Urinary bladder (tissue), 4 donors: ENCODE data around the gene DEPDC4. TPM values are rescaled to one million over a fixed set of nuclear protein-coding genes. Genes with fewer than 3 reads are reported as not detected.

ENCODE experiments used
- DNase-seq: peaks from one replicate; pipeline ENCODE4 v3.0.0-alpha.2; 2015; ENCODE audit errors: extremely low spot score
- H3K27ac ChIP-seq: one replicate; pipeline ENCODE4 v1.5.1; 2013; ENCODE audit warnings: low read depth, mild to moderate bottlenecking, moderate library complexity
- H3K36me3 ChIP-seq: one replicate; pipeline ENCODE4 v1.6.1; 2013; ENCODE audit warnings: mild to moderate bottlenecking, moderate library complexity; ENCODE audit not compliant: insufficient read depth
- H3K4me1 ChIP-seq: one replicate; pipeline ENCODE4 v1.6.1; 2013; ENCODE audit warnings: mild to moderate bottlenecking, moderate library complexity; ENCODE audit not compliant: insufficient read depth
- H3K4me3 ChIP-seq: one replicate; pipeline ENCODE4 v1.5.1; 2013; ENCODE audit warnings: low read depth, low read length
- WGBS: extraction: QIAGEN DNeasy Blood & Tissue Kit; methylation state at CpG from one replicate; pipeline ENCODE4 v1.1.7; 2013; 5-methylcytosine and 5-hydroxymethylcytosine counted together
- polyA plus RNA-seq: library from polyadenylated mRNA; stranded (reverse); fragments of 200-250 nt; gene quantifications from one replicate; pipeline ENCODE4 v1.2.3, GENCODE V29; 2013
- total RNA-seq: library from RNA; depleted of rRNA; stranded (reverse); fragments of >200 nt; gene quantifications from one replicate; pipeline ENCODE4 v1.2.3, GENCODE V29; 2014
- donor health status: healthy with polysubstance abuse.
- donor health status: healthy.

Gene DEPDC4
- total and polyA plus RNA-seq, 2 donors = 0.92 to 3.4 TPM

DNA sequence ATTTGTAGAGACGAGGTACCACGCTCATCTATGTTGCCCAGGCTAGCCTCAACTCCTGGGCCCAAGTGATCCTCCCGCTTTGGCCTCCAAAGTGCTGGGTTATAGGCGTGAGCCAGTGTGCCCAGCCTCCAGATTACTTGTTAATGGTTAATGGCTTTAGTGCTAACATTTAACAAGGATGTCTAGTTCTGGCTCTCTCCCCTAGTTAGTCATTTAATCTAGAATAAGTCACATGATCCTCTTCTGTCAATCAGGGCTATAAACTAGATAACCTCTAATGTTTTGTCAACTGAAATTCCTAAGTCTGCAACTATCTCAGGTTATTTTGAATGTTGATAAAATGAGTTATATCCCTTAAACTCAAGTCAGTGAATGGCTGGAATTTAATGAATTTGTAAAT lies 50.5 kb downstream of the DEPDC4 start:
- H3K4me3 ChIP-seq = no peak overlapping the region
- DNase-seq = no peak
- H3K27ac ChIP-seq = no peak overlapping the region
- H3K36me3 ChIP-seq = peaks cover 6% of the 10 kb centered on the region
- no peaks in the 10 kb centered on the region for H3K4me1 ChIP-seq
- 96% methylated on average over 4 of the region's 4 CpGs for WGBS

DNA sequence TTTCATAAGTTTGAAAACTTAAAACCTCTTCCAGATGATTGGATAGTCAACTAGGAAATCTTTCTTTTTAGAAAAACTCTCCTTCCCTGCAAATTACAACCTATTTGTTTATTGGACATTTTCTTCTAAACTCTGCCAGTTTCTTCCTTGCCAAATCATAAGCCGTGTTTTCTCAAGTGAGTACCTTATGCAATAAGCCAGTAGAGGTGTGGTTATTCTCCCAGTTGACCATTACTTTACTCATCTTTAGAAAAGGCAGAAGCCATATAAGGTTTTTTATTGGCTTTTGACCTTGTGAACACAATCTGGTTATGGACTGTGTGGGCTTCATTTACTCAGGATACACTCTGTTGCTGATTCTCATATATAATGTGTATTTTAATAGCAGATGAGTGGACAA lies 51.7 kb downstream of the DEPDC4 start:
- H3K4me1 ChIP-seq = no peaks in the 10 kb centered on the region
- no peak overlapping the region for H3K27ac ChIP-seq
- 60% methylated on average over 1 of the region's 1 CpG for WGBS
- no peak overlapping the region for H3K4me3 ChIP-seq
- no peak for DNase-seq
- peaks cover 6% of the 10 kb centered on the region for H3K36me3 ChIP-seq

- Histone ChIP-seq H3K36me3 (peaks cover 4% of the 10 kb centered on the region), H3K27ac (peak overlapping the region; percentile 45), H3K4me3 (no peak overlapping the region), H3K4me1 (no peaks in the 10 kb centered on the region)
- DNase-seq = no peak
- 95% methylated on average over 2 of the region's 2 CpGs for WGBS
Measured at GRCh38 chr12:100214518-100214917, 52.4 kb downstream of the DEPDC4 start.

DNA sequence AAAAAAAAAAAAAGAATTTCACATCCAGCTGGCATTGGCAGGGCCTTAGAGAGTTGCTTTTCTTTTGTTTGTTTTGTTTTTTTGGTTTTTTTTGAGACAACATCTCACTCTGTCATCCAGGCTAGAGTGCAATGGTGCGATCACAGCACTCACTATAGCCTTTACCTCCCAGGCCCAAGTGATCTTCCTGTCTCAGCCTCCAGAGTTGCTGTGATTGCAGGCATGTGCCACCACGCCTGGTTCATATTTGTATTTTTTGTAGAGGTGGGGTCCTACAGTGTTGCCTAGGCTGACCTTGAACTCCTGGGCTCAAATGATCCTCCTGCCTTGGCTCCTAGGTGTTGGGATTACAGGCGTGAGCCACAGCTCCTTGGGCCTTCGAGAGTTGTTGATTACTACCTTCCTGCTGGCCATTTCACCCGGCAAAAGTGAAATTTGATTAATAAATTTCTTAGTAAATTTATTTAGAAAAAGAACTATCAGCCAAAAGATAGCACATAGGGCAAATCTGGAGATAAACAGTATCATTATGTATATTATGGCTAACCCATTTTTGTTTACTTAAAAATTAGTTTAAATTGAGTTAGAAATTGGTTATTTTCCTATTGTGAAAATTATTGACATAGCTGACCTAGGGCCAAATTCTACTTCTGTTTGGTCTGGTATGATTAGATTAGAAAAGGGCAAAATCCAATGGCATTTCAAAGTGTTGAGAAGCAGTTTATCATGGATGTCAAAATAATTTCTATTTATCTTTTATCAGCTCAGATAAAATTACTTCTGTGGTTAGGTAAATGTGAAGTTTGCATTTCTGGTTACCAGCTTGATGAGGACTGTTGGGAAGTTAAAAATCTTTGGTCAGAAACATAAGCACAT lies 53.6 kb downstream of the DEPDC4 start:
- 93% methylated on average over 5 of the region's 5 CpGs for WGBS
- no peak for DNase-seq
- Histone ChIP-seq H3K4me3 (no peak overlapping the region), H3K27ac (no peak overlapping the region), H3K36me3 (peaks cover 4% of the 10 kb centered on the region), H3K4me1 (no peaks in the 10 kb centered on the region)

DNA sequence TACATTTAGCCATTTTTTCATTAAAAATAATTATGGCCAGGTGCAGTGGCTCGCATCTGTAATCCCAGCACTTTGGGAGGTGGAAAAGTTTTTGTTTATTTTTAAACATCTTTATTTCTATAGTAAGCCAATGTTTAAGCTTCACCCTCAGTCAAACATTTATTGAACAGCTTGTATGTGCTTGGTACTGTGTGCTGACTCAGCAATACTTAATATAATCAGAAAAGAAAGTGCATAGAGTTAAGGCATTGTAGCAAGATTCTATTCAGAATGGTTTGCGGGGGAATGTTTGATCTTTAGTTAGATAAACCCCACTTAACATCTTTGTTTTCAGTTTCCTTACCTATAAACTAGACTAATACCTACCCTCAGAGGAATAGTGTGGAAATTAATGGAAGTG lies 55.2 kb downstream of the DEPDC4 start:
- H3K36me3 ChIP-seq = peaks cover 4% of the 10 kb centered on the region
- WGBS = 92% methylated on average over 2 of the region's 2 CpGs
- H3K27ac ChIP-seq = no peak overlapping the region
- DNase-seq = no peak
- no peaks in the 10 kb centered on the region for H3K4me1 ChIP-seq
- H3K4me3 ChIP-seq = no peak overlapping the region

GRCh38 chr12:100208834-100209233 lies 58.0 kb downstream of the DEPDC4 start:
- WGBS = 96% methylated on average over 5 of the region's 5 CpGs
- Histone ChIP-seq H3K4me3 (no peak overlapping the region), H3K36me3 (peaks cover 2% of the 10 kb centered on the region), H3K4me1 (no peaks in the 10 kb centered on the region), H3K27ac (no peak overlapping the region)
- DNase-seq = no peak

DNA sequence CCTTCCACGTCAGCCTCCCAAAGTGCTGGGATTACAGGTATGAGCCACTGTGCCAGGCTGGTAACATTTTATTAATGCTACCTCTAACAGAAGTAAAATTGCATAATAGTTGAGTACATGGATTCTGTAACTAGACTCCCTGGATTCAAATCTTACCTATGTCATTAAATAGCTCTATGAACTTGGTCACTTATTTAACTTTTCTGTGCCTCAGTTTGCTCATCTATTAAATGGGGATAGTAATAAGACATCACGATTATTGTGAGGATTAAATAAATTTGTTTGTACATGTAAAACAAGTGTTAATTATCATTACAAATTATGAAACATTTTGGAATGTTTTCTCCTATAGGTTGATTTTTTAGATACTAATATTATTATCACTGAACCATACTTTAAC lies 59.6 kb downstream of the DEPDC4 start:
- WGBS = 95% methylated on average over 2 of the region's 2 CpGs
- Histone ChIP-seq H3K4me3 (no peak overlapping the region), H3K4me1 (no peaks in the 10 kb centered on the region), H3K27ac (no peak overlapping the region), H3K36me3 (peaks cover 2% of the 10 kb centered on the region)
- no peak for DNase-seq

DNA sequence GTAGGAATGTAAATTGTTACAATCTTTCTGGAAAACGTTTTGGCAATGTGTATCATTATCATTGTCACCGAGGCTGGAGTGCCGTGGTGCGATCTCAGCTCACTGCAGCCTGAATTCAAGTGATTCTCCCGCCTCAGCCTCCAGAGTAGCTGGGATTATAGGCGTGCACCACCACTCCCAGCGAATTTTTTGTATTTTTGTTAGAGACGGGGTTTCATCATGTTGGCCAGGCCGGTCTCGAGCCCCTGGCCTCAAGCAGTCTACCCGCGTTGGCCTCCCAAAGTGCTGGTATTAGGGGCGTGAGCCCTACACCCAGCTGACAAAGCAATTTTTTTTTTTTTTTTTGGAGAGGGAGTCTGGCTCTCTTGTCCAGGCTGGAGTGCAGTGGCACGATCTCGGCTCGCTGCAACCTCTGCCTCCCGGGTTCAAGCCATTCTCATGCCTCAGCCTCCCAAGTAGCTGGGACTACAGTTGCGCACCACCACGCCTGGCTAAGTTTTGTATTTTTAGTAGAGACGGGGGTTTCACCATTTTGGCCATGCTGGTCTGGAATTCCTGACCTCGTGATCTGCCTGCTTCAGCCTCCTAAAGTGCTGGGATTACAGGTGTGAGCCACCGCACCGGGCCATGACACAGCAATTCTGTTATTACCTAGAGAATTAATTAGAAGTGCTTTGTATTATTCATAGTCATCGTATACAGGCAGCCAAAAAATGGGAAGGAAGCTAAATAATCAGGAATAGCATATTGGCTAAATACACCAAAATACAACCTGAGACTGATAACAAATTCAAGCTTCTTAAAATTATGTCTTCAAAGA lies 65.1 kb downstream of the DEPDC4 start:
- no peak overlapping the region for H3K27ac ChIP-seq
- H3K4me1 ChIP-seq = no peaks in the 10 kb centered on the region
- peak overlapping the region; percentile 93 for H3K4me3 ChIP-seq
- no peaks in the 10 kb centered on the region for H3K36me3 ChIP-seq
- WGBS = 85% methylated on average over 24 of the region's 24 CpGs
- no peak for DNase-seq

- under 1% methylated on average over 38 of the region's 38 CpGs for whole genome bisulfite sequencing
- H3K27ac ChIP-seq = peak within 1 kb of the TSS; percentile 72
- peak; percentile 97 for DNase-seq
- H3K4me1 ChIP-seq = no peaks in the 10 kb centered on the region
- no peaks in the 10 kb centered on the region for H3K36me3 ChIP-seq
- H3K4me3 ChIP-seq = peak within 1 kb of the TSS; percentile 93
Measured at GRCh38 chr12:100200463-100201181, 66.3 kb downstream of the DEPDC4 start, which contains the start of gene ACTR6. Gene ACTR6, plus strand, starts transcription at chr12:100200815. Its CDS starts 37 bp downstream, at chr12:100200852.

DNA sequence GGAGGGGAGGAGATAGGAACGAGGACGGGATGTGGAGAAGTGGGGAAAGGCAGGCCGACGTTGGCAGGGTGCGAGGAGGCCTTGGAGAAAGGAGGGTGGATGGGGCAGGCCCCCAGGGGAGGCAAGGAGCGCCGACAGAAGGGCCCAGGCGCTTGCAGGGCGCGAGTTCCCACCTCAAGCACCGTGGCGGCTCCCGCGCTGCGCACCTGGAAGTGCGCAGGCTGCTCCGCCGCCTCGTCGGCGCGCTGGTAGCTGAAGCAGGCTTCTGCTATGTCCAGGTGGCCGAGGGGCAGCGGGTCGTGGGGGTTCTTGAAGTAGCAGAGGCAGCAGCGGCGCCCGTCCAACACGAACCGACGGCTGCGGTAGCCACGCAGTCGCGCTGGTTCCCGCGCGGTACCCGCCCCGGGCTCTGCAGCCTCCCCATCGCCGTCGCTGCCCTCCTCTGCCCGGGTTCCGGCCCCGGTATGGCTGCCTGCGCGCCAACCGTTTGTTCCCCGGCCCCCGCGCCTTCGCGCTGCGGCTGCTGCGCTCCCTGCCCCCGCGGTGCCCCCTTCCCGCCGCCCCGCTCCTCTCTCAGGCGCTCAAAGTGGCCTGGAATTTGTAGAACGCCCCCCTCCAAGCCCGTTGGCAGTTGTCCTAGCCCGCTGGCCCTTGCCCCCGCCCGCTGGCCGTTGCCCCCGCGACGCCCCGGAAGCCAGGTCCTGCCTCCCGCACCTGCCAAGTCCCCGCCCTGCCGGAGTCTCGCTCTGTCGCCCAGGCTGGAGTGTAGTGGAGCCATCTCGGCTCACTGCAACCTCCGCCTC lies 67.3 kb downstream of the DEPDC4 start:
- no peaks in the 10 kb centered on the region for H3K36me3 ChIP-seq
- H3K4me3 ChIP-seq = peak overlapping the region; percentile 93
- DNase-seq = no peak
- H3K4me1 ChIP-seq = no peaks in the 10 kb centered on the region
- peak overlapping the region; percentile 72 for H3K27ac ChIP-seq
- under 1% methylated on average over 79 of the region's 79 CpGs for WGBS

DNA sequence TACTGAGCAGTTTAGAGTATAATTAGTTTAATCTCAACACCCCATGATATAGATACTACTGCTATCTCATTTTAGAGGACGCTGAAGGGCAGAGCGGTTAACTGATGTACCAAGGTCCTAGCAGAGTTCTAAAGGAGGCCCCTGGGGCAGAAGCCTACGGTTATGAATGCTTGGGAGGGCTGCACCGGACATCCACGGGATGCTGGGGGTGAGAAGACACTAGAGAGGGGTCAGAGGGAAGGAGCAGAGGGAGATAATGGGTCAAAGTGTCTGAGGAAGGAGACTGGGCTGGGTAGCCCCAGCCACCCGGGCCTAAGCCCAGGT lies 67.9 kb downstream of the DEPDC4 start:
- DNase-seq = no peak
- Histone ChIP-seq H3K4me3 (peak overlapping the region; percentile 93), H3K4me1 (no peaks in the 10 kb centered on the region), H3K27ac (no peak overlapping the region), H3K36me3 (no peaks in the 10 kb centered on the region)
- 43% methylated on average over 6 of the region's 6 CpGs for WGBS

DNA sequence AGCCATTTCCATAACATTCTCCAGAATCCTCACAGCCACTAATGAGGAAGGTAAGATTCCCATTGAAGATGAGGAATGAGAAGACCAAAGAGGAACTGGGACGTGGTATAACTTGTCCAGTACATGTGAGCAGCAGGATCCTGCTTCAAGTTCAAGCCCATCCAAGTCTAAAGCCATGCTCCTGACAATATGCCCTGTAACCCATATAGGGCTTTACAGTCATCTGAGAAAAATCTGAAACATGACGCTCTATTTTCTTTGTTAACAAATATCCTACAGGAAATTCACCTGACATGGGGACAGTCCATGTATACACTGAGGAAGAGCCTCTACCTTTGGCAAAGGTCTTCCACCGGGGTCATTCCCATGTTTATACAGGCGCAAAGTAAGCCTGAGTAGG lies 69.4 kb downstream of the DEPDC4 start:
- no peak for DNase-seq
- 92% methylated on average over 4 of the region's 4 CpGs for WGBS
- H3K27ac ChIP-seq = no peak overlapping the region
- no peak overlapping the region for H3K4me3 ChIP-seq
- H3K4me1 ChIP-seq = no peaks in the 10 kb centered on the region
- no peaks in the 10 kb centered on the region for H3K36me3 ChIP-seq

DNA sequence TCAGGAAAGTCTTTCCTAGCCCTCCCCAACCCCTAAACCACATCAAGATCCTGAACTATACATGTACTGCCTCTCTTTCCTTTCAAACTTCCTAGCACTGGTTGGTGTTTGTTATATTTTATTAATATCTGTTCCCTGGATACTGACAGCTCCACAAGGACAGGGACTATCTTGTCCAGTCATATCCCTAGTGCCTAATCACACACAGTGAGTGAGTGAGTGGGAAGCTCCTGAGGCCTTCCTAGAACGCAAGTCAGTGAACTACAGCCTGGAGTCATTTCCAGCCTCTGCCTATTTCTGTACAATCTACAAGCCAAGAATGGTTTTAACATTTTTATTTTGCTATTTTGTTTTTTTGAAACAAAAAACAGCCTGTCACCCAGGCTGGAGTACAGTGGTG lies 73.8 kb downstream of the DEPDC4 start:
- H3K4me3 ChIP-seq = no peak overlapping the region
- 96% methylated on average over 1 of the region's 1 CpG for WGBS
- DNase-seq = no peak

More for the DNA sequence above, 73.8 kb downstream of the DEPDC4 start:
- no peaks in the 10 kb centered on the region for H3K36me3 ChIP-seq
- H3K4me1 ChIP-seq = no peaks in the 10 kb centered on the region
- H3K27ac ChIP-seq = no peak overlapping the region
